Embryonic facial prominence (tissue), 1 donor: ENCODE data around the gene KRT82.
A peak's percentile ranks its signal among the peaks of the same experiment; 100 is the strongest.

ENCODE experiments used
- DNase-seq: peaks from one replicate; pipeline ENCODE4 v3.0.0-alpha.2; 2016; ENCODE audit errors: extremely low spot score

Gene KRT82

DNA sequence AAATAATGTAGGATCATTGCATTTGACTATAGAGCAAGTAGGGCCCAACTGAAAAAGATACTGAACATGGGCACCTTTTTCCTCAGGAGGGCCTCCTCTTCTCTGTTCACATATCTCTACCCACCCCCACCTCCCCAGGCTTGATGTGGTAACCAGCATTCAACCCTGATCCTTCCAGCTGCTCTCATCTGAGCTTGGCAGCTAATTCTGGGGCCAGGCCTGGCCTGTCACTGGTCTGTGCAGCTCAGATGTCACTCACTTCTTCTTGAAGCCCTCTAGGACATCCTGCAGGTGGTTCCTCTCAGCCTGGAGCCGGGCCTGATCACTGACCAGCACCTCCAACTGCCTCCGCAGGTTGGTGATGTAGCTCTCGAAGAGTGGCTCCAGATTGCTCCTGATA is 22.8 kb downstream of the KRT82 start:
- DNase-seq: no peak

DNA sequence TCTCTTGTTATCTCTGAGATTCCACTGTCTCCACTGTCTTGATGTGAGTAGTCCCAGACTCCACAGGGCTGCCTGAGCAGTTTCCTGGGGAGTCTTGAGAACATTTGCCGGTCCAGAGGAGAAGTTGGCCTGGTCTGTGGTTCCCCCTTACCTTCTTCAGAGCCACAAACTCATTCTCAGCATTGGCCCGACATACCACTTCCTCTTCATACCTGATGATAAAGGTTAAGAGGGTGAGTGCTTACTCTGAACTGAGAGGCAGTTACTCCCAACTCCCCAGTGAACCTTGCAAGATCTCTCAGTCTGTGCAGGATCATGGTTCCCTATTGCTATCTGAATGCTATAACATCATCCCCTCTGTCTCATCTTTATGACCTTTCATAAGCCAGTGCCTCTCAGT is 23.3 kb downstream of the KRT82 start:
- no peak for DNase-seq

DNA sequence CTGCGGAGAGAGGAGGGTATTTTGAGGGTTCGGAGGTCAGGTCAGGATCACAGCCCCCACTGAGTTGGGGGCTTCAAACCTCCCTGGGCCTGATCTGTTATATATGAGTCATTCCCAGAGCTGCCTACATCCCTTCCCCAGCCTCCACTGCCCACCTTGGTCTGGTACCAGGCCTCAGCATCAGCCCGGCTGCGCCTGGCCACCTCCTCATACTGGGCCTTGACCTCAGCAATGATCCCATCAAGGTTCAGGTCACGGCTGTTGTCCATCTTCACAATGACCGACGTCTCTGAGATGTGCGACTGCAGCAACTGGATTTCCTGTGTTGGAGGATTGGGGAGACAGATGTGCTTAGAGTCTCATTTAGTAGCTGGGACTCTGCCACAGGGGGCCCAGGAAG is 24.9 kb downstream of the KRT82 start:
- no peak for DNase-seq

DNA sequence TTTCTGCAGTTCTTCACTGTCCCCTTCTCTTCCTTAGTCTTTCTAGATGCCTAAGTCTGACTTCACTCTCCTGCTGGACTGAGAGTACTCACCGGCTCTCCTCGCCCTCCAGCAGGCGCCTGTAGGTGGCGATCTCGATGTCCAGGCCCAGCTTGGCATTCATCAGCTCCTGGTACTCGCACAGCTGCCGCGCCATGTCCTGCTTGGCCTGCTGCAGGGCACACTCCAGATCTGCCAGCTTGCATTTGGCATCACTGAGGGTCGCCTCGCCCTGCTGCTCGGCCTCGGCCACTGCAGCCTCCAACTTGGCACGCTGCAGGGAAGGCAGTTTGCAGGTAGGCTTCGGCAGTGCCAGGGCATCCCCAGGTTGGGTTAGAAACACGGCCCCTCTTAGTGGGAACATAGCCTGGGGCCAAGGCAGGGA is 25.9 kb downstream of the KRT82 start:
- no peak for DNase-seq

DNA sequence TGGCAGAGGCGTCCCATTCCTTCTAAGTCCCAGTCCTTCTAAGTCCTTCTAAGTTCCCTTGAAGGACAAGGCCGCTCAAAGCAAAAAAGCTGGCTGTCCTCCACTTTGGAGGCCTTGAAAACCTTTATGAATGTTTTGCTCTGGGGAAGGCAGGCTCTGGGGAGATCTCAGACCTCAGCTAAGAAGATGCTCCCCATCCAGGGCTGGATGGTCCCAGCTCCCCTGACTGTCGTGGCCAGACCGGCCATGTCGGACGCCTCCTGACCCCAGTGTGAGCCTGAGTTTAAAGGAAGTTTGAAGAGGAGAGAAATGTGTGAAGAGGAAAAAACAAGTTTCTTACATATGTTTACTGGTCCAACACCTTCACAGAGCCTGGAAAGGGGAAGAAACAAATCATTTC is 26.6 kb downstream of the KRT82 start:
- DNase-seq: no peak

DNA sequence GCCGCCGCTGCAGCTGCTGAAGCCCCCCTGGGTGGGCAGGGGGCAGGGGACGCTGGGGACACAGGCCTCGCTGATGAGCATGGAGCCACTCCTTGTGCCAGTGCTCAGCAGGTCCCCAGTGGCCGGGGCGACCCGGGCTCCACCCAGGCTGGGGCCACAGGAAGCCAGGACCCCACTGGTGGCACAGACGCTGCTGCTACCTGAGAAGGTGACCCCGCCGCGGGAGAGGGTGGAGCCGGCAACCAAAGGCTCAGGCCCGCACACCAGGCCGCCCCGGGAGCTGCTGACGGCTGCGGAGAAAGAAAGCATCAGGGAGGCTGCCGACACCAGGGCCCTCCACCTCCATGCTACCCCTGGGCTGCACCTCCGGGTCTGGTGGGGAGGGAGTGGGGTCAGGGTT is 28.0 kb downstream of the KRT82 start:
- no peak for DNase-seq

DNA sequence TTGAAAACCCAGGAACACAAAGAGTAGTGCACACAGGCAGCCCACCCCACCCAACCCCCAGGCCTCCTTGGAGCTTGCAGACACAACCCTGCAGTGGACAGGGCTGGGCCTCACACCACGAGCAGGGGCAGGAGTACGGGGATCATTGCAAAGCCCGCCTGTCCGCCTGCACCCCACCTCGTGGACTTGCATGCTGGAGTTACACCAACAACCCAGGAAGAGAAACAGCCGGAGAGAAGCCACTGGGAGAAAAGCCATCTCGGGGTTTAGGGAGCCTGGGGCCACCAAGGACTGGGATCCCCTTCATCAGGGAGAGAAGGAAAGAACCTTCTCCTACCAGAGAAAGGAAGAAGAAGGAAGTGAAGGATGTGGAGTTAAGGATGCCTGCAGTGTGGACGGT is 28.9 kb downstream of the KRT82 start:
- no peak for DNase-seq

DNA sequence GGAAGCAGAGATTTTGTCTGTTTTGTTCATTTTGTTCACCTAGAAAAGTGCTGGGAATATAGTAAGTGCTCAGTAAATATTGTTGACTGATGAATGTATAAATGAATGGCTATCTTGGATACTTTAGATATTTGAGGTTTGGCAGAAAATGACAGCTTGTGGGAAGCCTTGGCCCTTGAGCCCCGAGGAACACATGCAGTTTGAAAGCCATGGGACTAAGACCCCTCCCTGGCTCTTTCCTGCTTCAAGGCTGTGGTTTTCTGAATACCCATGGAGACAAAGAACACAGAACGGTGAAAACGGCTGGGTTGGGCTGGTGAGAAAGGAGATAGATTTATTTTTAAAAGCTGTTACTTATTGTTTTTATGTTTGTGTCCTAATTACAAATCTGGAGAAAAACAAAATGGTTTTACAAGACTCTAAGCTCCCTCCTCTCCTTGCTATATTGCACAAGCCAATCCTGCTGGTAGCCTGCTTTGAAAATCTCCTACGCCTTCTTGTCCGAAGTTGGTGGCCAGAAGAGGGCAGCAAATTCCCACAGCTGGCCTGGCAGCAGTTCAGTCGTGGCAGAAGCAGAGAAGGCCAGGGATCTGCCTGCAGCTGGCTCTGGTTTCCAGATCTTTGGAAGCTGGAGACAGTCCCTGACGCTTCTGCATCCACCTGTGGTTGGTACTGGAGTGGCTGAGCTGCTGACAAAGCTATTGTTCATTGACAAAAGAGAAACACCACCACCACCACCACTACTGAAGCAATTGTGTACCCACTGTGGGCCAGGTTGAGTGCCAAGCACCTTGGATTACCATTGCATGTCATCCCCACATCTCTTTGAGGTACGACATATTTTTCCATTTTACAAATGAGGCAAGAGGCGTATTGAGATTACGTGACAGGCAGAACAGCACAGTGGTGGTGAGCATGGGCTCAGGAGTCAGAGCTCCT is 33.6 kb downstream of the KRT82 start:
- DNase-seq: peak; percentile 81

DNA sequence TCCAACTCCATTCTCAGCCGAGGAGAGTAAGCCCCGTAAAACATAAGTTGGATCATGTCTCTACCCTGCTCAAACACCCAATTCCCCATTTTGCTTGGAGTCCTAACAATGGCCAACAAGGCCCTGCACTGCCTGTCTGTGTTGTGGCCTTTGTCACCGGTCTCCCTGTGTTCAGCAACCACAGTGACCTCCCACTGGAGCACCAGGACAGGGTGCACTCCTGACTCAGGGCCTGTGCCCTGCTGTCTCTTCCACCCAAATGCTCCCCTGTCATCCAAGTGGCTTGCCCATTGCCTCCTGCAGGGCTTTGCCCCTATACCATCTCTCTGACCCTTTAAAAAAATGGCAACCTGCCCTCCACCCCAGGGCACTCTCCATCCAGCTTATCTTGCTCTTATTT is 34.4 kb downstream of the KRT82 start:
- no peak for DNase-seq

DNA sequence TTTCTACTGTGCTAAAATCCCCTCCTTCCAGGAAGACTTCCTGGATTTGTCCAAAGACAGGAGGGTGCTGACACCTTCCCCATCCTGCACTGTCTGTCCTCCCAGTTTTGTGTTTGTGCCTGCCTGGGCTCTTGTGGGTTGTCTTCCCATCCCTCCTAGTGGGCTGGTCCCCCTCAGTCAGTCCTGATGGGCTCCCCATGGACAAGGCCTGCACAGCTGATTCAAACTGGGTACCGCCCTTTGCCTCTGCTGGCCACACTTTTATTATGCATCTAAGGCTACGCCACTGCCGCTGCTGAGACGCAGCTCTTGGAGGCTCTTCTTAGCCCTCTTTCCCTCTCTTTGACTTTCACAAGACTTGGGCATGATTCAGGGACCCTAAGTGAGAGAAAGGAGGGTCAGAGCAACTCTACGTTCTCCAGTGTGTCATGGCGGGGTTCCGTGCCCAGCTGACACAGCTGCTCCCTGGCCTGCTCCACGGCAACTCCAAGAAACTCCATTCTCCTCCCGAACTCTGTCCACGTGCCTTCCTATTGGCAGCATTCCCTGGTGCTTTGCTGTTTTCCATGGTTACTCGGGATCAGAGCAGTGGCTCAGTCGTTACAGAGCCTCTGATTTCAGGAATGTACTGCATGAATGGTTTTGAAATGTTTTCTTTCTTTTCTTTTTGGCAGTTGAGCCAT is 35.1 kb downstream of the KRT82 start:
- DNase-seq: peak; percentile 64

DNA sequence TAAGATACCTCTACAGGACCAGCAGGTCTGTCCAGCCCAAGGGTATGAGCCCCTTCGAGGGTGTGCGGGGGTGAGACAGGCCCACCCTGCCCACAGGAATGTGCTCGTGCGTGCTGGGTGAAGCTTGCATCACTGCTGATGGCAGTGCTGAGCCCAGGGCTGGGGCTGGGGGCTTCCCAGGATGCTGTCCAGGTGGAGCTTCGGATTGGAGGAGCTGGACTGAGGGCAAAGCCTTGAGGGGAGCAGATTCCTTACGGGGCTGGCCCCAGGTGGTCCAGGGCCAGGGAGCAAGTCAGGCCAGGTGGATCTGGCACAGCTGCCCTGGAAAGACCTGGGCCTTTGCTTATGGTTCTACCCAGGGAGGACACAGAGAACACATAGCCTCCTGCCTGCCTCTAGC is 36.3 kb downstream of the KRT82 start:
- no peak for DNase-seq

DNA sequence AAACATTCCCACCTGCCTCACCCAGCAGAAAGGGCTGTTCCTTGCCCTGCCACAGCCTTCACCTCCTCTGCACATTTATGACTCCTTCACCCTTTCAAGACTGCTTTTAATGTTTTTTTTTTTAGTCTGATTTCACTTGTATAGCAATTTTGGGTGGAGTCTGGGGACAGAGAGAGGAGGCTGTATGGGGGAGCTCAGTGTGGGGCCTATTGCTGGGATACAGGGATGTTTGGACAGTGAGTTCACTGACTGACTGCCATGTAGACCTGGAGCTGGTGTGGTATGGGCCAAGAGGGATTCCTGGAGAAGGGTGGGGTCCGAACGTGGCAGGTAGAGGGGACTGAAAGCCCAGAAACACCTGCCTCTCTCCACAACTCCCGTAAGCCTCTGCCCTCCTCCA is 36.9 kb downstream of the KRT82 start:
- no peak for DNase-seq

DNA sequence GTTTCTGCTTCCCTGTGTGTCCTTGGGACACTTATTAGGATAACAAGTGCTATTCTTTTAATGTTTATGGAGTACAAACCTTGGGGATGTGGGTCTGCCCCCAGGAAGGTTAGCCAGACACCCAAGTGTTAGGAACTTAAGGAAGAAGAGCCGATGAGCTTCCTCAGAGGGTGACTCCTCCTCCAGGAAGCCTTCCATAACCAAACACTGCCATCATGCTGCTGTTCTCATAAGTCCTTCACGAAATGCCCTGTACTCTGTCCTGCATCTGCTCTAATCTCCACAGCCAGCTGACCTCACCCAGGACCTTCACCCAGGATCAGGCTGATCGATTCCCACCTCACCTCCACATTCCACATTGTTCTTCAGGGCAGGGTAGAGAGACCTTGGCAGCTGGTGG is 37.6 kb downstream of the KRT82 start:
- DNase-seq: no peak

DNA sequence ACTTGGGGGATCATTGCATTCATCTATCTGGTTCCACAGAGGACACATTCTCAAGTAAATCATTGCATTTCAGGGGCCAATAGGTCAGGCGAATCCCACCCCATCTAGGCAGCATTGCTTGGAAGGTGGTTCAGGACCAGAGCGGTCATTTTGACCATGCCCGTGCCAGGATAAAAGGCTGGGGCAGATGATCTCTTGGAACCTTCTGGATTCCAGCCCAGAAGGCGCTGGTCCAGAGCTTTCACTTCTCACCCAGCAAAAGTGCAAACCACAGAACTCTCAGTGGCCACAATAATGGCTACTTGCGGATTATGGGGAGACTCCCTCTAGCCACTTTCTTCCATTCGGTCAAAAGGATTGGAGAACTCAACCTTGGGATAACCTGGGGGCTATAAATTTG is 38.3 kb downstream of the KRT82 start:
- DNase-seq: no peak

DNA sequence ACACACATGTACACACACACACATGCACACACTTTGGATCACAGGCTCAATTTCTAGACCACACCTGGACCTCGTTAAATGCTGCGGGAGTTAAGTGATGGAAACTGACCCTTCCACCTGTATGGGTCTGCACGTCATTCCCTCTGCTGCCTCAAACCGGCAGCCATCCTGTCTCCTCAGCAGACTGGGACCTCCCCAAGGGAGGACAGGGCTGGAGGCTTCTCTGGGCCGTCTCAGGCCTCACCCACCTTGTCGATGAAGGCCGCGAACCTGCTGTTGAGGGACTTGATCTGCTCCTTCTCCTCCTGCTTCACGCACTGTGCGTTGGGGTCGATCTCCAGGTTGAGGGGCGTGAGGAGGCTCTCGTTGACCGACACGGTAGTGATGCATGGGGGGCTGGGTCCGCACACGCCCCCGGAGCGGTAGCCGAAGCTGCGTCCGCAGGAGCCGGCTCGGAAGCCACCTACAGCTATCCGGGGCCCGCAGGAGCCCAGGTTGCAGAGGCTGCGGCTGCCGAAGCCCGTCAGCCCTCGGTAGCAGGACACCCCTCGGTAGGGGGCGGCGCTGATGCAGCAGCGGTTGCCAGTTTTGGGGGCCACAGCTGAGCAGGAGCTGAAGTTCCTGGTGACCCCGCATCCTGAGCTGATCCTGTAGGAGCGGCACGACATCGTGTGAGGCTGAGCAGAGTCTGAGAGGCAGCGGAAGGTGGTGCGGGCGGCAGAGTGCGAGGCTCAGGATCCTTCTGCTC is 39.2 kb downstream of the KRT82 start, which contains the start of gene KRT85:
KRT85 (minus strand) TSS at position 744 of the 748 bp plus-strand sequence; CDS start at position 668, 76 bp downstream.
- DNase-seq: no peak

DNA sequence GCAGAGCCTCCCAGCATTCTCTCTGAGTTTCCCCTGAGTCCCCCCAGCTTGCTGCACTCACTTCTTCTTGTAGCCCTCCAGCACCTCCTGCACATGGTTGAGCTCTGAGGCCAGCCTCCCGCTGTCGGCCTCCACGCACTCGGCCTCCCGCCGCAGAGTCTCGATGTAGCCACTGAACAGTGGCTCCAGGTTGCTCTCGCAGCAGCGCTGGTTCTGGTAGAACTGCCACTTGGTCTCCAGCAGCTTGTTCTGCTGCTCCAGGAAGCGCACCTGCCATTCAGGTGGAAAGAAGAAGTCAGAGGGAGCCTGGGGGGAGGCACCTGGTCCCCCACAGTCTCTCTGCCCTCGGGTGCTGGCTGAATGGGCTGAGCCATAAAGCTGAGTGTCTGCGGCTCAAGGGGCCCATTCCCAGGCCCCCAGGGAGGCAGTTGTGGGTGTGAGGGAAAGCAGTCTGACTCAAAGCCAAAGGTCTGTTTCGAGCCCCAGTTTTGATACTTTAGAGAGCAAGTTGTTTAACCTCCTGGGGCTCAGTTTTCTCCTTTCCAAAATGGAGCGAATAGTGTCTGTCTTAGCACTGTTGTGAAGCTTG is 41.1 kb downstream of the KRT82 start:
- DNase-seq: no peak

DNA sequence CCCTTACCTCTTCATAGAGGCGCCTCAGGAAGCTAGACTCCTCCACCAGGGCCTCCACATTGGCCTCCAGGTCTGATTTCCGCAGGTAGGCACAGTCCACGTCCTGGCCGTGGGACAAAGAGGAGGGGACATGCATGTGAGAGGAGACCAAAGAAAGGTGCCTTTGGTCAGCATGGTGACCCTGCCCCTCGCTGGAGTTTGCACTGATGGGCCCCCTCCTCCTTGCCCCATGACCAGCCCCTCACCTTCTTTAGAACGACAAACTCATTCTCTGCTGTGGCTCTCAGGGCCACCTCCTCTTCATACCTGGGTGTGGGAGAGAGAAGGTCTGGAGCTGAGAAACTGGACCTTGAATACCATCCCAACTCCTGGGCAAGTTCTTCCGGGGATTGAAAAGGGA is 42.1 kb downstream of the KRT82 start:
- DNase-seq: no peak

DNA sequence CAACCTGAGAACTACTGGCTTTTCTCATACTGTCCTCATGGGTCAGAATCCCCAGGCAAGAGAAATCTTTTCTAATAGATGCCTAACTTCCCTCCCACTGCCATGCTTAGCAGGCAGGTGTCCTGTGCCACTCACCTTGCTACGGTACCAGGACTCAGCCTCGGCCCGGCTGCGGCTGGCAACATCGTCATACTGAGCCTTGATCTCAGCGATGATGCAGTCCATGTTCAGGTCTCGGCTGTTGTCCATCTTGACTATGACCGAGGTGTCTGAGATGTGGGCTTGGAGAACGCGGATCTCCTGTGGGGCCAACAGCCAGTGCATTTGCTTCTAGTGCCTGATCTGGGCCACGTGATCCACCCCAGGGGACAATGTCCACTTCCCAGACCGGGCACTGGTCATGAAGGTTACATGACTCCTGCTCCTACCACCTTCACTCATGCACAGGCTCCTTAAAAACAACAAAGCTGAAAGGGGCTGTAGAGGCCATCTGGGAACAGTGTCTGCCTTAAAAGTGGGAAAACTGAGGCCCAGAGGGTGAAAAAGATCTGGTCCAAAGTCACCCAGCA is 42.9 kb downstream of the KRT82 start:
- no peak for DNase-seq

DNA sequence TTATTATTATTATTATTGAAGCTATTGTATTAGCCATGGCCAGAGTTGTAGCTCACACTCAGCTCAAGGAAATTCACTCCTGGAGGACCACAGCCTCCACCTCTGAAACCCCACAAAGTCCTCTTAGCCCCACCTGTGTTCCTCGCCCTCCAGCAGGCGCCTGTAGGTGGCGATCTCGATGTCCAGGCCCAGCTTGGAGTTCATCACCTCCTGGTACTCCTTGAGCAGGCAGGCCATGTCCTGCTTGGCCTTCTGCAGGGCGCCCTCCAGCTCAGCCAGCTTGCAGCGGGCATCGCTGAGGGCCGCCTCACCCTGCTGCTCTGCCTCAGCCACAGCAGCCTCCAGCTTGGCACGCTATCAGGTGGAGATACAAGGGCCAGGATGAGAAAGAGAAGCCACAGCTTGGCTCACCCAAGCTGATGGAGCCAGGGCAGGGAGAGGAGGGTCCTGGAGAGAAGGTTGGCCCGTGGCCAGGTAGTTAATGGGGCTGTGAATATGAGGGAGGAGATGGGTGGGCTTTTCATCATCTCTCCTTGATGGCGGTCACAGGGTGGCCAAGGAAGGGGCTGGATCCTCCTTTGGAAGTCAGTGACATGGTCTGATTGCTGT is 43.9 kb downstream of the KRT82 start:
- DNase-seq: no peak

DNA sequence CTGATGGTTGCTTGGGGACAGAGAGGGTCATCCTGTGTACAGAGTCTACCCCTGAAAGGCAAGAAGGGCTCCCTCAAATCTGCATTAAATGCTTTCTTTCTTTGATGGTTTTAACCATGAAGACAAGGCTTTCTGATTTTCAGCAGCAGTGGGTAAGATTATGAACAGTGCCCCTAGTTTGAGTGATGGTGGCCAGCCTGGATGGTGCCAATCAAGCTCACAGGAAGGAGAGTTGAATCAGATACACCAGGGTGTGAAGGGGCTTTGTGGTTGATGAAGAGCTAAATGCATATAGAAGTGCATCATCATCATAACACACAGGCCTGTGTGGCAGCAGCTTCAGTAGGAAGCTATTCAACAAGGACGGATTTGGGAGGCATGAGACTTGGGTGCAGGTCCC is 44.6 kb downstream of the KRT82 start:
- no peak for DNase-seq

DNA sequence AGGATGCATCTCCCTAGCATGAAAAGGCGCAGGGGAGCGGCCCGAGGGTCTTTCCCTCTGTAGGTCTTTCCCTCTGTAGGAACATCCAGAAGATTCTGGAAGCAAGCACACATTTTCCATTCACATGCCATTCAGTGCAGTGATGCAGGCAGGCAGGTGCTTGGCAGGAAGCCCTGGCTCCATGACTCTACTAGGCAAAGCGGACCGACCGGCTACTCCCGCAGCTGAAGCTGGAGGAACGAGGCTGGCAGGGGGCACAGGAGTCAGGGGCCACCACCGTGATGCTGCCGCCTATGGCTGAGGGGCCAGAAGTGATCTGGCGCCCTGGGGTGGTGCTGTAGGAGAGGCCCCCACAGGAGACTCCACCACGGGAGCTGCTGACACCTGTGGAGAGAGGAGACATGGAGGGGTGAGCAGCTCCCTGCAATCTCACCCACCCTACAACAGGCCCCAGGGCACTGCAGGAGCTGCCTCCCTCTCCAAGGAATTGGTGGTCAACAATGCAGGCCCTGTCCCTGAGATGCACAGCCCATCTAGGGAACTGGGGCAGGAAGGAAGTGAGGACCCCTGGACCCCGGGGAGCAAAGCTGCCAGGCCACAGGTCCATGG is 45.4 kb downstream of the KRT82 start:
- no peak for DNase-seq
